Keratinocyte (primary cell): Measurements from ENCODE around the gene AANAT. TPM values are rescaled to one million over a fixed set of nuclear protein-coding genes. Genes with fewer than 3 reads are reported as not detected.

Experiments
- DNase-seq: peaks from one replicate; pipeline ENCODE4 v3.0.0-alpha.2; 2011; ENCODE audit warnings: low read depth, missing footprints, low spot score
- FAIRE-seq: peaks from 2 replicates; lab custom pipeline; 2011; peaks lifted over from hg19 to GRCh38; lab: Jason Lieb, UNC
- H2AFZ ChIP-seq: 2 replicates; pipeline ENCODE4 v1.6.0; 2012; ENCODE audit warnings: low read length, control low read depth, inconsistent platforms; ENCODE audit not compliant: control insufficient read depth
- H3K27ac ChIP-seq: 2 replicates; pipeline ENCODE4 v1.5.1; 2011; ENCODE audit warnings: low read length; ENCODE audit not compliant: control insufficient read depth, insufficient read depth
- H3K27me3 ChIP-seq: 3 replicates; pipeline ENCODE4 v1.6.0; 2011; ENCODE audit warnings: low read length; ENCODE audit not compliant: control insufficient read depth, insufficient read depth; ENCODE audit errors: extremely low read depth
- H3K36me3 ChIP-seq, 2 experiments: 2 replicates in 1 of 2; 3 replicates in 1 of 2; pipeline ENCODE4 v1.5.1; 2011; ENCODE audit warnings: low read length in 2 of 2, mild to moderate bottlenecking in 1 of 2; ENCODE audit not compliant: control insufficient read depth in 2 of 2, insufficient read depth in 2 of 2; ENCODE audit errors: extremely low read depth in 1 of 2
- H3K4me1 ChIP-seq: 3 replicates; pipeline ENCODE4 v1.5.1; 2011; ENCODE audit warnings: low read length; ENCODE audit not compliant: control insufficient read depth, insufficient read depth; ENCODE audit errors: extremely low read depth
- H3K4me2 ChIP-seq: 3 replicates; pipeline ENCODE4 v1.6.0; 2011; ENCODE audit warnings: low read depth, low read length; ENCODE audit not compliant: control insufficient read depth, insufficient read depth; ENCODE audit errors: extremely low read depth
- H3K4me3 ChIP-seq, 3 experiments: fragments of 200-600 bp in 1 of 3; sonication (generic) in 1 of 3; 2 replicates in 2 of 3; 3 replicates in 1 of 3; pipeline ENCODE4 v1.5.1; 2011 to 2016; ENCODE audit warnings: low read length in 3 of 3, mild to moderate bottlenecking in 3 of 3, control low read depth in 2 of 3, inconsistent platforms in 1 of 3, low read depth in 1 of 3, mixed read lengths in 1 of 3, mixed run types in 1 of 3, moderate library complexity in 1 of 3; ENCODE audit not compliant: control insufficient read depth in 2 of 3, insufficient read depth in 2 of 3; ENCODE audit errors: extremely low read depth in 1 of 3
- H3K79me2 ChIP-seq: 2 replicates; pipeline ENCODE4 v1.6.0; 2012; ENCODE audit warnings: low read length; ENCODE audit not compliant: control insufficient read depth, insufficient read depth
- H3K9ac ChIP-seq: 3 replicates; pipeline ENCODE4 v1.6.0; 2011; ENCODE audit warnings: low read length; ENCODE audit not compliant: control insufficient read depth, insufficient read depth; ENCODE audit errors: extremely low read depth
- H3K9me1 ChIP-seq: 3 replicates; pipeline ENCODE4 v1.6.0; 2011; ENCODE audit warnings: low read length; ENCODE audit not compliant: control insufficient read depth, insufficient read depth; ENCODE audit errors: extremely low read depth
- H3K9me3 ChIP-seq: 2 replicates; pipeline ENCODE4 v1.5.1; 2012; ENCODE audit warnings: low read depth, low read length; ENCODE audit not compliant: control insufficient read depth
- H4K20me1 ChIP-seq: 3 replicates; pipeline ENCODE4 v1.6.0; 2011; ENCODE audit warnings: low read length; ENCODE audit not compliant: control insufficient read depth, insufficient read depth; ENCODE audit errors: extremely low read depth
- CTCF ChIP-seq, 3 experiments: IDR thresholded peaks in 1 of 3; conservative IDR thresholded peaks in 1 of 3; optimal IDR thresholded peaks in 1 of 3; 2 replicates in 2 of 3; 3 replicates in 1 of 3; pipeline versions ENCODE3 to v1.5.1; 2011; ENCODE audit warnings: low read length in 3 of 3, mild to moderate bottlenecking in 3 of 3, moderate library complexity in 2 of 3, control low read depth in 1 of 3, inconsistent platforms in 1 of 3; ENCODE audit not compliant: insufficient read depth in 2 of 3; ENCODE audit errors: extremely low read depth in 1 of 3
- EZH2 ChIP-seq: IDR thresholded peaks from one replicate; pipeline ENCODE4 v1.6.1; 2012; ENCODE audit warnings: inconsistent platforms, mild to moderate bottlenecking, low read length, moderate library complexity
- dilution Hi-C: fragments of 300-500 bp; cut with MboI; formaldehyde crosslinking; loops from one replicate; pipeline ENCODE4 v1.7.0; 2020; ENCODE audit warnings: low sequenced_read_pairs; ENCODE audit not compliant: extremely low pct_ligation_motif_present
- polyA plus RNA-seq, 5 experiments: library from polyadenylated mRNA; depleted of rRNA in 3 of 5; stranded (reverse) in 3 of 5; stranded (forward) in 1 of 5; unstranded in 1 of 5; fragments of >200 nt; gene quantifications; 1 replicate in 1 of 5; 2 replicates in 3 of 5; 3 replicates in 1 of 5; pipeline versions ENCODE4 v1.2.1 to v1.2.3, GENCODE V29; 2011 to 2012; ENCODE audit warnings: missing spikeins in 2 of 5, low read depth in 1 of 5, low replicate concordance in 1 of 5

Gene AANAT
- polyA plus RNA-seq, 1 donor (not counting 4 experiments of a cell fraction or from before 2014, with no cell fraction given), result not detected

- no peak for TF ChIP-seq CTCF (optimal IDR thresholded peaks at IDR 0.05 in 1 of 3, IDR thresholded peaks at IDR 0.05 in 1 of 3, conservative IDR thresholded peaks at IDR 0.05 in 1 of 3; ENCODE audit: extremely low read depth in 1 of 3, insufficient read depth in 2 of 3, low read length in 3 of 3)
- TF ChIP-seq EZH2, result no peak
- FAIRE-seq (no peak), DNase-seq (no peak)
- Histone ChIP-seq H3K4me1 (peaks cover 8% of the 10 kb centered on the region), H3K79me2 (no peaks in the 10 kb centered on the region), H2AFZ (no peak overlapping the region), H3K9me3 (no peaks in the 10 kb centered on the region), H3K9me1 (no peaks in the 10 kb centered on the region), H3K9ac (no peak overlapping the region), H3K4me2 (no peak overlapping the region), H4K20me1 (no peaks in the 10 kb centered on the region), H3K27ac (no peak overlapping the region), H3K27me3 (no peaks in the 10 kb centered on the region), H3K4me3 (no peak overlapping the region), H3K36me3 (peaks cover 0 to 11% of the 10 kb centered on the region in 2 experiments)
- dilution Hi-C loops, result no loop called here
These were observed 18.2 kb downstream of the AANAT start for GRCh38 chr17:76485569-76485968.

- peaks cover 16% of the 10 kb centered on the region for H3K4me1 ChIP-seq
- FAIRE-seq (no peak), DNase-seq (no peak)
- H2AFZ ChIP-seq, result no peak overlapping the region
- H3K9ac ChIP-seq, result no peak overlapping the region
- TF ChIP-seq CTCF (optimal IDR thresholded peaks at IDR 0.05 in 1 of 3, IDR thresholded peaks at IDR 0.05 in 1 of 3, conservative IDR thresholded peaks at IDR 0.05 in 1 of 3; ENCODE audit: extremely low read depth in 1 of 3, insufficient read depth in 2 of 3, low read length in 3 of 3) (no peak), EZH2 (no peak)
- H3K9me3 ChIP-seq, result no peaks in the 10 kb centered on the region
- no peak overlapping the region for H3K4me2 ChIP-seq
- H3K27me3 ChIP-seq, result no peaks in the 10 kb centered on the region
- peaks cover 0 to 6% of the 10 kb centered on the region in 2 experiments for H3K36me3 ChIP-seq
- H4K20me1 ChIP-seq, result no peaks in the 10 kb centered on the region
- H3K27ac ChIP-seq, result no peak overlapping the region
- H3K4me3 ChIP-seq, result no peak overlapping the region
- no peaks in the 10 kb centered on the region for H3K9me1 ChIP-seq
- dilution Hi-C loops, result no loop called here
- H3K79me2 ChIP-seq, result peaks cover 3% of the 10 kb centered on the region
These were observed 20.2 kb downstream of the AANAT start for GRCh38 chr17:76487451-76488192.
